Liver (tissue), 3 donors: ENCODE results near the gene FOXK1.

ENCODE experiments used
- CTCF ChIP-seq: fragments of 150-350 bp; IDR thresholded peaks from 2 replicates; pipeline ENCODE4 v1.5.1; 2017; ENCODE audit warnings: improper control_type of control experiment, low read depth, low read length; ENCODE audit not compliant: missing input control
- FOXA1 ChIP-seq: IDR thresholded peaks from 2 replicates; pipeline ENCODE4 v1.6.1; 2016; ENCODE audit warnings: antibody characterized with exemption
- GABPA ChIP-seq, 2 donors: IDR thresholded peaks in 1 of 2; conservative IDR thresholded peaks in 1 of 2; 2 replicates each; pipeline ENCODE4 v1.6.1; 2016; ENCODE audit warnings: antibody characterized with exemption in 2 of 2, mild to moderate bottlenecking in 1 of 2, moderate library complexity in 1 of 2
- HNF4A ChIP-seq, 2 donors: conservative IDR thresholded peaks; 2 replicates each; pipeline ENCODE4 v1.6.1; 2016; ENCODE audit warnings: antibody characterized with exemption in 2 of 2, mild to moderate bottlenecking in 2 of 2
- SP1 ChIP-seq: IDR thresholded peaks from 2 replicates; pipeline ENCODE4 v1.6.1; 2018; ENCODE audit warnings: antibody characterized with exemption, mild to moderate bottlenecking
- YY1 ChIP-seq: IDR thresholded peaks from 2 replicates; pipeline ENCODE4 v1.6.1; 2016; ENCODE audit warnings: antibody characterized with exemption, mild to moderate bottlenecking
- TF ChIP-seq, protein P1 (sequence below): IDR thresholded peaks from 2 replicates; pipeline ENCODE4 v1.6.1; 2016; ENCODE audit warnings: antibody characterized with exemption, mild to moderate bottlenecking
- donor health status: healthy.
- donor health status: healthy.

GRCh38 chr7:4742051-4742573 is 60.0 kb downstream of the FOXK1 start:
- TF ChIP-seq GABPA (IDR thresholded peaks at IDR 0.05 in 1 of 2, conservative IDR thresholded peaks at IDR 0.05 in 1 of 2) (no peak), CTCF (no peak), YY1 (no peak), HNF4A (conservative IDR thresholded peaks at IDR 0.05) (no peak), FOXA1 (no peak), SP1 (no peak)
- TF ChIP-seq, protein P1, sequence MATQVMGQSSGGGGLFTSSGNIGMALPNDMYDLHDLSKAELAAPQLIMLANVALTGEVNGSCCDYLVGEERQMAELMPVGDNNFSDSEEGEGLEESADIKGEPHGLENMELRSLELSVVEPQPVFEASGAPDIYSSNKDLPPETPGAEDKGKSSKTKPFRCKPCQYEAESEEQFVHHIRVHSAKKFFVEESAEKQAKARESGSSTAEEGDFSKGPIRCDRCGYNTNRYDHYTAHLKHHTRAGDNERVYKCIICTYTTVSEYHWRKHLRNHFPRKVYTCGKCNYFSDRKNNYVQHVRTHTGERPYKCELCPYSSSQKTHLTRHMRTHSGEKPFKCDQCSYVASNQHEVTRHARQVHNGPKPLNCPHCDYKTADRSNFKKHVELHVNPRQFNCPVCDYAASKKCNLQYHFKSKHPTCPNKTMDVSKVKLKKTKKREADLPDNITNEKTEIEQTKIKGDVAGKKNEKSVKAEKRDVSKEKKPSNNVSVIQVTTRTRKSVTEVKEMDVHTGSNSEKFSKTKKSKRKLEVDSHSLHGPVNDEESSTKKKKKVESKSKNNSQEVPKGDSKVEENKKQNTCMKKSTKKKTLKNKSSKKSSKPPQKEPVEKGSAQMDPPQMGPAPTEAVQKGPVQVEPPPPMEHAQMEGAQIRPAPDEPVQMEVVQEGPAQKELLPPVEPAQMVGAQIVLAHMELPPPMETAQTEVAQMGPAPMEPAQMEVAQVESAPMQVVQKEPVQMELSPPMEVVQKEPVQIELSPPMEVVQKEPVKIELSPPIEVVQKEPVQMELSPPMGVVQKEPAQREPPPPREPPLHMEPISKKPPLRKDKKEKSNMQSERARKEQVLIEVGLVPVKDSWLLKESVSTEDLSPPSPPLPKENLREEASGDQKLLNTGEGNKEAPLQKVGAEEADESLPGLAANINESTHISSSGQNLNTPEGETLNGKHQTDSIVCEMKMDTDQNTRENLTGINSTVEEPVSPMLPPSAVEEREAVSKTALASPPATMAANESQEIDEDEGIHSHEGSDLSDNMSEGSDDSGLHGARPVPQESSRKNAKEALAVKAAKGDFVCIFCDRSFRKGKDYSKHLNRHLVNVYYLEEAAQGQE: no peak
